Natural killer cell (primary cell): ENCODE results near the gene XKR3. TPM values are rescaled to one million over a fixed set of nuclear protein-coding genes. Genes with fewer than 3 reads are reported as not detected.

Source experiments
- ATAC-seq, 3 donors: fragments of 150-1000 bp in 2 of 3; fragments of 200-7000 bp in 1 of 3; cut with Tn5 transposase; 1 replicate in 1 of 3; 2 replicates in 2 of 3; pipeline ENCODE4 v1.10.0; 2021; ENCODE audit warnings: mild to moderate bottlenecking in 2 of 3, moderate library complexity in 2 of 3
- DNase-seq, 2 donors: peaks; one replicate each; pipeline versions ENCODE4 v3.0.0 to v3.0.0-alpha.2; 2013 to 2021; ENCODE audit warnings: mixed read lengths in 1 of 2
- H3K27ac ChIP-seq: one replicate; pipeline ENCODE4 v1.5.1; 2013; ENCODE audit warnings: mild to moderate bottlenecking, low read length
- H3K27me3 ChIP-seq: one replicate; pipeline ENCODE4 v1.6.1; 2013; ENCODE audit warnings: low read length; ENCODE audit not compliant: control insufficient read depth, insufficient read depth
- H3K36me3 ChIP-seq: one replicate; pipeline ENCODE4 v1.6.1; 2013; ENCODE audit warnings: low read length; ENCODE audit not compliant: control insufficient read depth, insufficient read depth
- H3K4me1 ChIP-seq: one replicate; pipeline ENCODE4 v1.6.1; 2013; ENCODE audit warnings: low read length; ENCODE audit not compliant: control insufficient read depth, insufficient read depth
- H3K4me3 ChIP-seq: one replicate; pipeline ENCODE4 v1.5.1; 2013; ENCODE audit warnings: low read length
- H3K9me3 ChIP-seq: one replicate; pipeline ENCODE4 v1.6.1; 2013; ENCODE audit warnings: low read length; ENCODE audit not compliant: control insufficient read depth, insufficient read depth
- H3K27ac Mint-ChIP-seq, 2 donors: one replicate each; pipeline ENCODE4 v1.8.0; 2022; ENCODE audit warnings: mild to moderate bottlenecking in 2 of 2, mixed read lengths in 2 of 2, moderate library complexity in 1 of 2
- H3K27me3 Mint-ChIP-seq, 2 donors: one replicate each; pipeline ENCODE4 v1.8.0; 2022; ENCODE audit warnings: low read depth in 2 of 2, mixed read lengths in 2 of 2
- H3K36me3 Mint-ChIP-seq: one replicate; pipeline ENCODE4 v1.8.0; 2022; ENCODE audit warnings: mixed read lengths
- H3K4me1 Mint-ChIP-seq, 2 donors: one replicate each; pipeline ENCODE4 v1.8.0; 2022; ENCODE audit warnings: mixed read lengths in 2 of 2
- H3K4me3 Mint-ChIP-seq: one replicate; pipeline ENCODE4 v1.8.0; 2022; ENCODE audit warnings: mild to moderate bottlenecking, moderate library complexity, mixed read lengths
- H3K9me3 Mint-ChIP-seq, 2 donors: one replicate each; pipeline ENCODE4 v1.8.0; 2022; ENCODE audit warnings: mixed read lengths in 2 of 2
- CTCF ChIP-seq: fragments of 200-600 bp; IDR thresholded peaks from one replicate; pipeline ENCODE4 v1.8.0; 2022; ENCODE audit warnings: antibody characterized with exemption
- WGBS: methylation state at CpG from one replicate; pipeline ENCODE4 v1.1.7; 2013; ENCODE audit warnings: missing lambda C conversion rate; ENCODE audit not compliant: insufficient coverage; 5-methylcytosine and 5-hydroxymethylcytosine counted together
- intact Hi-C: fragments of 100-400 bp; cut with micrococcal nuclease; formaldehyde crosslinking; loops from one replicate; pipeline ENCODE4 v1.14.2; 2022
- total RNA-seq, 4 donors: library from RNA; stranded (reverse); fragments of 120-200 nt in 1 of 4; gene quantifications; one replicate each; pipeline versions ENCODE4 v1.2.3 to v1.2.4, GENCODE V29; 2013 to 2022

Gene XKR3
- total RNA-seq, 3 donors from 2014 or later (not counting 1 experiment from before 2014, with no cell fraction given) = not detected

DNA sequence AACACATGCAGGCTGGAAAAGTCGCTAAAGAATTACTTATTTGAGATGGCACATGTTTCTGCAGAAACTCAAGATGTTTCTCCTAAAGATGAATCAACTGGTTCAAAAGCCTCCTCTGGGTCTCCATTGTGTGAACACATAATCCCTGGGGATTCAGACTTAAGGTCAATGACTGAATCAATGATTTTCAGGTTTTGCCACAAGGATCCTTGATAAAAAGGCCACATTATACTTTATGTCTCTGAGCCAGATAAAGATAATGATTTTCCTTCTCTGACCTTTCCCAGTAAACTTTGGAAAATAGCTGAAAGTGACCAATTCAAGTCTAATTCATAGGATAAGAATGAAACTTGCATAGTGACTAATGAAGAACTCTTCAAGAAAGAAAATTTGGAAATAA lies 2.3 kb upstream of the XKR3 start:
- H3K4me1 Mint-ChIP-seq = peaks cover 13 to 18% of the 10 kb centered on the region in 2 donors
- peaks cover 0 to 3% of the 10 kb centered on the region in 2 donors for H3K9me3 Mint-ChIP-seq
- no peak for TF ChIP-seq CTCF
- DNase-seq (no peak), ATAC-seq (no peak)
- Histone ChIP-seq H3K36me3 (no peaks in the 10 kb centered on the region), H3K4me3 (no peak overlapping the region), H3K27ac (no peak overlapping the region), H3K4me1 (no peaks in the 10 kb centered on the region), H3K9me3 (no peaks in the 10 kb centered on the region), H3K27me3 (no peaks in the 10 kb centered on the region)
- H3K4me3 Mint-ChIP-seq = no peak overlapping the region
- H3K27ac Mint-ChIP-seq = no peak overlapping the region
- 88% methylated on average over 1 of the region's 1 CpG for WGBS
- H3K27me3 Mint-ChIP-seq = peaks cover 0 to 14% of the 10 kb centered on the region in 2 donors
- no peaks in the 10 kb centered on the region for H3K36me3 Mint-ChIP-seq
- intact Hi-C loops = no loop called here

GRCh38 chr22:16819249-16819648 lies 6.0 kb downstream of the XKR3 start:
- H3K9me3 ChIP-seq = no peaks in the 10 kb centered on the region
- no peaks in the 10 kb centered on the region for H3K4me1 ChIP-seq
- no peaks in the 10 kb centered on the region for H3K36me3 Mint-ChIP-seq
- no peak overlapping the region for H3K4me3 Mint-ChIP-seq
- no peak overlapping the region for H3K4me3 ChIP-seq
- intact Hi-C loops = no loop called here
- peaks cover 0 to 2% of the 10 kb centered on the region in 2 donors for H3K9me3 Mint-ChIP-seq
- peaks cover 3 to 6% of the 10 kb centered on the region in 2 donors for H3K4me1 Mint-ChIP-seq
- no peak overlapping the region for H3K27ac Mint-ChIP-seq
- peaks cover 7 to 24% of the 10 kb centered on the region in 2 donors for H3K27me3 Mint-ChIP-seq
- H3K27me3 ChIP-seq = no peaks in the 10 kb centered on the region
- DNase-seq (no peak), ATAC-seq (no peak)
- H3K36me3 ChIP-seq = no peaks in the 10 kb centered on the region
- TF ChIP-seq CTCF = no peak
- no peak overlapping the region for H3K27ac ChIP-seq

DNA sequence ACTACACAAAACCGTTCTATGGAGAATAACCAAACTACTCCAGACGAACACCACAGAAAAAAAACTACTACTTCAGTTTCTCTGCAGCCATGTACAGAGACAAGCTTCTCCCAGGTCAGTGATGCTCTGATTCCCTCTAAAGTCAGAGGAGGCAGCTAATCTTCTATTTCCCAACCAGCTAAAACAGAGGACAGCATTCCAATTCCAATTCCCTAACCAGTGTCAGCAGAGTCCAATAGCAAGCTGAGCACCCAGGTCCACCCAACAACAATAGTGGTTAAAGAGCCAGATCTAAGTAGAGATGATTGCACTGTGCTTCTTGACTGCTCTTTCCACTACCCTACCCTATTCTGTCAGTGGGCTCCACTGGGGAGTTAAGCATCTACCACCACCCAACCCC lies 6.7 kb downstream of the XKR3 start:
- DNase-seq = no peak
- Mint-ChIP-seq H3K4me1 (no peaks in the 10 kb centered on the region), H3K27ac (no peak overlapping the region), H3K36me3 (no peaks in the 10 kb centered on the region), H3K27me3 (peaks cover 7 to 18% of the 10 kb centered on the region in 2 donors), H3K9me3 (peaks cover 0 to 2% of the 10 kb centered on the region in 2 donors), H3K4me3 (no peak overlapping the region)
- Histone ChIP-seq H3K4me1 (no peaks in the 10 kb centered on the region), H3K4me3 (no peak overlapping the region), H3K27me3 (no peaks in the 10 kb centered on the region), H3K36me3 (no peaks in the 10 kb centered on the region), H3K9me3 (no peaks in the 10 kb centered on the region), H3K27ac (no peak overlapping the region)
- no peak for TF ChIP-seq CTCF
- intact Hi-C loops = no loop called here
- 70% methylated on average over 2 of the region's 2 CpGs for WGBS
- no peak for ATAC-seq

DNA sequence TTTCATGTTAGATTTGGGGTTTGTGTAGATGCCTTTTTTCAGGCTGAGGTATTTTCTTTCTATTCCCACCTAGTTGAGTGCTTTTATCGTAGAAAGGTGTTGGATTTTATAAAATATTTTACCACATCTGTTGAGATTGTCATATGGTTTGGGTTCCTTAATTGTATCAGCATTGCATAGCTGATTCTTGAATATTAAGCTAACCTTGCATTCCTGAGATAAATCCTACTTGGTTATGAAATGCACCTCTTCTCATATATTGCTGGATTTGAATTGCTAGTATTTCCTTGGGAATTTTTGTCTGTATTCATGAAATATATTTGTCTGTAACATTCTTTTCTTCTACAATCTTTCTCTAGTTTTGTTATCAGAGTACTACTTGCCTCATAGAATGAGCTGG lies 10.1 kb downstream of the XKR3 start:
- WGBS = no CpG with 5 or more reads among the region's 1 CpG
- Mint-ChIP-seq H3K9me3 (no peaks in the 10 kb centered on the region), H3K4me3 (no peak overlapping the region), H3K27me3 (peaks cover 9 to 11% of the 10 kb centered on the region in 2 donors), H3K27ac (no peak overlapping the region), H3K4me1 (peaks cover 0 to 5% of the 10 kb centered on the region in 2 donors), H3K36me3 (no peaks in the 10 kb centered on the region)
- no peaks in the 10 kb centered on the region for H3K27me3 ChIP-seq
- H3K9me3 ChIP-seq = no peaks in the 10 kb centered on the region
- no peak overlapping the region for H3K4me3 ChIP-seq
- H3K36me3 ChIP-seq = no peaks in the 10 kb centered on the region
- ATAC-seq = no peak
- no peak for DNase-seq
- no peak overlapping the region for H3K27ac ChIP-seq
- no peak for TF ChIP-seq CTCF
- intact Hi-C loops = no loop called here
- no peaks in the 10 kb centered on the region for H3K4me1 ChIP-seq
